GM18519 (cell line): ENCODE results near the gene ACTRT1.

ENCODE experiments used
- ATAC-seq: cut with Tn5 transposase; IDR thresholded peaks from one replicate; pipeline ENCODE4 v1.9.1; 2021; ENCODE audit warnings: mild to moderate bottlenecking, moderate library complexity; ENCODE audit not compliant: unreplicated experiment, low FRiP score

ACTRT1 gene

DNA sequence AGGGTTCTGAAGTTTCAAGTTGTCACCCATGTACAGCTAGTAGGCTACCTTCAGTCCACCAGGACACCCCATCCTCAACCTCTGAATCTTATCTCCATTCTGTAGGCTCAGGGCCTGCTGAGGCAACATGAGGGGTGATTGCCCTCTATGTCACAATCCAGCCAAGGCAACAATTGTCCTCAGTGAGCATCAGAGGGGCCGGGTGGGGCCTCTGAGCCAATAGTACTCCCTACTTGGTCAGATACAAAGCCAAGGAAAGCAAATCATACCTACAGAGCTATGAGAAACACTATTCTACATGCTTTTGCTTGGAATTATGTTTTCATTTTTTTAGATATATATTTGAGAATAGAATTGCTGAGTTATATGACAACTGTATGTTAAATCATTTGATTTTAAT is at the start of gene ACTRT1:
Gene ACTRT1, minus strand, starts transcription at position 101 of the 400 bp plus-strand sequence. CDS start 197 bp downstream, outside the sequence.
- no peak for ATAC-seq

DNA sequence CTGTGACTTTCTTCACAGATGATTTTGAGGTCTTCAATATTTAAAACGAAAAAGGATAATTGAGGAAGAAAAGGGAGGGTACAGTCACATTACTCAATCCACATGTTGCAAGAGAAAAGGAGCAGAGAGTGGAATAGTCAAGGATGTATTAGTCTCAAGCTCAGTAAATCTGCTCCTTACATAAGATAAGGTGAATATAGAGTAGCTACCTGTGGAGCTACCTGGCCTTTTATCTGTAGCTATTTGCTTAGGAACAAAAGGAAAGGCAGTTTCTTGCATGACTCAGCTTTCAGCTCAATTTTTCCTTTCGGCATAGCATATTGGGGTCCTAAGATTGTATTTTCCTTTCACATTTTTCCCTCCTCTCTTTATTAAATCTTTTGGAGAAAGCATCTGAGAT is 26.3 kb upstream of the ACTRT1 start:
- ATAC-seq, result no peak

DNA sequence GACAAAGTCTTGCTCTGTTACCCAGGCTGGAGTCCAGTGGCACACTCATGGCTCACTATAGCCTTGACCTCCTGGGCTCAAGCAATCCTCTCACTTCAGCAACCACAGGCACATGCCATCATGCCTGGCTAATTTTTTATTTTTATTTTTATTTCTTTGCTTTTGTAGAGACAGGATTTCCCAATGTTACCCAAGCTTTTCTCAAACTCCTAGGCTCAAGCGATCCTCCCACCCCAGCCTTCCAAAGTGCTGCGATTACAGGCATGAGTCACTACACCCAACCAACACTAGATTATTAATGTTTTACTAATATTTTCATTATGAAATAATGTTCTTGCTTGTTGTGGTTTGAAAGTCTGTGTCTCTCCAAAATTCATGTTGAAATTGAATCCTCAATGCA is 5.2 kb upstream of the ACTRT1 start:
- no peak for ATAC-seq

DNA sequence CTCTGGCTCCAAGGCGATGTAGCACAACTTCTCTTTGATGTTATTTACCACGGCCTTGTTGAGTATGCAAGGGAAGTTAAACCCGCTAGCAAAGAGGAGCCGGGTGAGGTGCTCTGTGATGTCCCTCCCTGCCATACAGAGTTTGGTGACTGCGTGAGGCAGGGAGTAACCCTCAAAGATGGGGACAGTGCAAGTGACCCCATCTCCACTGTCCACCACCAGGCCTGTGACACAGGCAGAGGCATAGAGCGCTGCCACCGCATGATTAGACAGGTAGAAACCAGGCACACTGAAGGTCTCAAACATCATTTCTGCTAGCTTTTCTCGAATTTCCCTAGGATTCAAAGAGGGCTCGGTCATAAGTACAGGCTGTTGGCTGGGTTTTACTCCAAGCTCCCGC is 677 bp downstream of the ACTRT1 start:
- ATAC-seq, result no peak

DNA sequence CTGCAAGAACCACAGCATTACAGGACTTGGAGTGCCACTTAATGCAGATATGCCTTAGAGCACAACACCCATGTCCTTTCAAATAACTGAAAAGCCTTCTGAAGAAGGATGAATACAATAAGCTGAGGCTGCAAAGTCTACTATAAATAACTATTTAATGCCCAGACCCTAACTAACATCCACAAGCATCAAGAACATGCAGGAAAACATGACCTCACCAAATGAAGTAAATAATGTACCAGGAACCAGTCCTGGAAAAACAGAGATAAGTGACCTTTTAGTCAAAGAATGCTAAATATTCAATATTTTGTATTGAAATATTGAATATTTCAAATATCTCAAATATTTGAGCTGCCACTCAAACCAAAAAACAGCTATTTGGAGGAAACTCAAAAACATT is 16.9 kb downstream of the ACTRT1 start:
- no peak for ATAC-seq

DNA sequence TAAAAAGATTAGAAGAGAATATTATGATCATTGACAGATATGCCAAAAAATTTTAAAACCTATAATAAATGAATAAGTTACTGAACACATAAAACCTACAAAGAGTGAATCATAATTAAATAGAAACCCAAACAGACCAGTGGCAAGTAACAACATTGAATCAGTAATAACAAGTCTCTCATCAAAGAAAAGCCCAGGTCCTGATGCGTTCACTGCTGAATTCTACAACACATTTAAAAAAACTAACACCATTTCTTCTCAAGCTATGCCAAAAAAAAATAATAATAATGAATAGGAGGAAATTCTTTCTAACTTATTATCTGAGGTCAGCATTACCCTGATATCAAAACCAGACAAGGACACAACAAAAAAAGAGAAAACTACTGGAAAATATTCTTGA is 30.6 kb downstream of the ACTRT1 start:
- ATAC-seq, result no peak

DNA sequence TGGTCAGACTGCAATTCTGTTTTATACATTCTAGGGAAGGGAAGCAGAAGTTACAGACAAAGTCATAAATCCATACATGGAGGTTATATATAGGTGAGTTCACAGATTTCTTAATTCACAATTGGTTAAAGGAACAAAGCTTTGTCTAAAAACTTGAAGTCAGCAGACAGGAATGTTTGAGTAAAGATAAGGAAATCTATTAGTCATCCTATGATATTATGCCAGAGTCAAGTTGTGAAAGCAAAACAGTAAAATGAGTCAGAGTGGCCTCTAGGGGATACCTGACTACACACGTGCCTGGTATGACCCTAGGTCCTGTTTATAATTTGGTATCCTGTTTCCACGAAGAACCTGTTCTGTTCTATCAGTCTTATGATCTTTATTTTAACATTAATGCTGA is 31.5 kb downstream of the ACTRT1 start:
- no peak for ATAC-seq

DNA sequence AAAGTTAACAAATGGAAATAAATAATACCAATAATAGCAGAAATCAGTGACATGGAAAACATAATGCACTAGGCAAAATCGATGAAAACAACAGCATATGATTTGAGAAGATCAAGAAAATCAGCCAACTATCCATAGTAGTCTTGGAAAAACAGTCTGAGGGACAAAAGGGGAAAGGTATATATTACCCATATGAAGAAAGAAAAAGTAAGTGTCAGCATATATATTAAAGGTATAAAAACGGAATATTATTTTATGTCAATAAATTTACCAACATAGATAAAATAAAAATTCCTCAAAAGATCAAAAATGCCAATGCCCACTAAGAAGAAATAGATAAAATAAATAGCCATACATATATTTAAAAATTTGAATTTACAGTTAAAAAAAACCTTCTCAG is 33.0 kb downstream of the ACTRT1 start:
- no peak for ATAC-seq

DNA sequence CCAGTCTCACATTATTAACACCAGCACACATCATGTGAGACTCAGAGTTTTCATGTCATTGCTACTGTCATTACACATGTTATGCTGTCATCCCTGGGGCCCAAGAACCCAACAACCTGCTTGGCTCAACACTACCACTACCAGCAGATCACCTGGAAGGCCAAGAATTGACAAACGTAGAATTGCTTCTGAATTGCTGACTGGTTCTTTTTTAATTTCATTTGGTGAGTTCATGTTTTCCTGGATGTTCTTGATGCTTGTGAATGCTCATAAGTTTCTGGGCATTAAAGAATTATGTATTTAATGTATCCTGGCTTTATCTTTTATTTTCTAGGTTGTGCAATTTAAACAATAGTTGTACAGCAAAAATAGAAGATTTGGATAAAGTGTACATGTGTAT is 40.2 kb downstream of the ACTRT1 start:
- no peak for ATAC-seq

DNA sequence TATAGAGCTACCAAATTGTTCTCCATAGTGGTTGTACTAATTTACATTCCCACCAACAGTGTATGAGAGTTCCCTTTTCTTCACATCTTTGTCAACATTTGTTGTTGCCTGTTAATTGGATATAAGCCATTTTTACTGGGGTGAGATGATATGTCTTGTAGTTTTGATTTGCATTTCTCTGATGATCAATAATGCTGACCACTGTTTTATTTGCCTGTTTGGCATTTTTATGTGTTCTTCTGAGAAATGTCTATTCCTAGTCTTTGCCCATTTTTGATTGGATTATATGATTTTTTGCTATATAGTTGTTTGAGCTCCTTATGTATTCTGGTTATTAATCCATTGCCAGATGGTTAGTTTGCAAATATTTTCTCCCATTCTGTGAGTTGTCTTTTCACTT is 44.3 kb downstream of the ACTRT1 start:
- no peak for ATAC-seq
